ENCODE results near the gene ACAA1. TPM values are rescaled to one million over a fixed set of nuclear protein-coding genes. Genes with fewer than 3 reads are reported as not detected.

Gene ACAA1
- total and polyA plus RNA-seq, 10 of the 15 experiments (the other 5 are each of a cell fraction or from before 2014, with no cell fraction given), result 5.7 to 85.4 (median 60.6) TPM

DNA sequence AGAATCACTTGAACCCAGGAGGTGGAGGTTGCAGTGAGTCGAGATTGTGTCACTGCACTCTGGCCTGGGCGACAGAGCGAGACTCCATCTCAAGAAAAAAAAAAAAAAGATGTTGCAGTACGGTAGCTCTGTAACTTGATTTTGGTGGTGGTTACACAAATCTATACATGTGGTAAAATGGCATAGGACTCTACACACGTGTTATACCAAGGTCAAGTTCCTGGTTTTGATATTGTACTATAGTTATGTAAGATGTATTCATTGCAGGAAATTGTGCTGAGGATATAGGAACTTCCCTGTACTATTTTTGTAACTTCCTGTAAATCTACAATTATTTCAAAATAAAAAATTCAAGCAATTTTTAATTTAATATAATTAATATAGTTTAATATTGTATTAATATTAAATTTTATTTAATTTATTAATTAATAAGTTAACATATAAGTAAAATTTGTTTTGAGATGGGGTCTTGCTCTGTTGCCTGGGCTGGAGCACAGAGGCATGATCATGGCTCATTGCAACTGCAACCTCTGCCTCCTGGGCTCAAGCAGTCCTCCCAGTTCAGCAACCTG, 11.5 kb upstream of the ACAA1 start:
- no peak for ATAC-seq

More for the DNA sequence above, 11.5 kb upstream of the ACAA1 start:
- no peak overlapping the region for H3K4me3 ChIP-seq
- ChIA-PET CTCF (interaction anchor here (1.0 to 1.2 kb wide), 2 partner anchors 9 to 16 kb away, joined by 3 to 5 read pairs; no protein-coding TSS in a partner anchor), POLR2A (interaction anchor here (0.7 to 2.2 kb wide), 3 partner anchors 9 to 11 kb away, joined by 3 to 10 read pairs (median 4); partner anchors contain the start of gene ACAA1), SMC1A (ENCODE audit: uncharacterized antibody, unreplicated experiment) (interaction anchor here (9.6 kb wide), 1 partner anchor 17 kb away, joined by 64 read pairs; the partner anchor contains the start of gene OXSR1), RAD21 (ENCODE audit: unreplicated experiment) (interaction anchor here (0.6 kb wide), 1 partner anchor 525 kb away, joined by 3 read pairs; no protein-coding TSS in a partner anchor)
- no peak overlapping the region for H2AFZ ChIP-seq (ENCODE audit: control insufficient read depth, low read depth, low read length)
- H3K79me2 ChIP-seq (ENCODE audit: control insufficient read depth, insufficient read depth, low read length), result no peaks in the 10 kb centered on the region
- H3K4me1 ChIP-seq (ENCODE audit: control insufficient read depth, insufficient read depth, low read length), result peaks cover 14% of the 10 kb centered on the region
- no peaks in the 10 kb centered on the region for H4K20me1 ChIP-seq (ENCODE audit: control insufficient read depth, insufficient read depth)
- no peak overlapping the region for H3K4me2 ChIP-seq (ENCODE audit: control insufficient read depth, insufficient read depth)
- no peaks in the 10 kb centered on the region for H3K27me3 ChIP-seq (replicated peaks in 1 of 2; ENCODE audit: control insufficient read depth in 2 of 2, insufficient read depth in 2 of 2, low read length in 1 of 2)
- in situ Hi-C loops (cut with MboI) (no loop called here), intact Hi-C loops (cut with micrococcal nuclease; ENCODE audit: unreplicated experiment) (no loop called here)
- 60% methylated on average over 5 of the region's 5 CpGs for WGBS (ENCODE audit: insufficient coverage, insufficient replicate concordance, low lambda C conversion rate, missing lambda C conversion rate)
- H3K27ac ChIP-seq (ENCODE audit: control insufficient read depth, insufficient read depth), result no peak overlapping the region
- H3K9me3 ChIP-seq (replicated peaks; ENCODE audit: control insufficient read depth, insufficient read depth, low read length), result peaks cover 9% of the 10 kb centered on the region; the same call in 2 of the 3 replicates
- DNase-seq (ENCODE audit: low read depth, low spot score) (no peak), FAIRE-seq (no peak)
- TF ChIP-seq PML (IDR thresholded peaks at IDR 0.05; ENCODE audit: low read length) (no peak), JUNB (IDR thresholded peaks at IDR 0.05) (no peak), RBBP5 (conservative IDR thresholded peaks at IDR 0.05) (no peak), JUND (IDR thresholded peaks at IDR 0.05; ENCODE audit: low read depth, low read length) (no peak), POLR2AphosphoS5 (IDR thresholded peaks at IDR 0.05; ENCODE audit: low read length) (no peak), NFIC (IDR thresholded peaks at IDR 0.05; ENCODE audit: low read depth, low read length) (no peak), NRF1 (conservative IDR thresholded peaks at IDR 0.05; ENCODE audit: low read depth, low read length) (no peak), NR2C2 (IDR thresholded peaks at IDR 0.05; ENCODE audit: borderline replicate concordance, control insufficient read depth, insufficient read length, low read depth) (no peak)
- TF ChIP-seq, protein P1, sequence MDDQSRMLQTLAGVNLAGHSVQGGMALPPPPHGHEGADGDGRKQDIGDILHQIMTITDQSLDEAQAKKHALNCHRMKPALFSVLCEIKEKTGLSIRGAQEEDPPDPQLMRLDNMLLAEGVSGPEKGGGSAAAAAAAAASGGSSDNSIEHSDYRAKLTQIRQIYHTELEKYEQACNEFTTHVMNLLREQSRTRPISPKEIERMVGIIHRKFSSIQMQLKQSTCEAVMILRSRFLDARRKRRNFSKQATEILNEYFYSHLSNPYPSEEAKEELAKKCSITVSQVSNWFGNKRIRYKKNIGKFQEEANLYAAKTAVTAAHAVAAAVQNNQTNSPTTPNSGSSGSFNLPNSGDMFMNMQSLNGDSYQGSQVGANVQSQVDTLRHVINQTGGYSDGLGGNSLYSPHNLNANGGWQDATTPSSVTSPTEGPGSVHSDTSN (IDR thresholded peaks at IDR 0.05; ENCODE audit: insufficient replicate concordance, low read depth, low read length), result no peak
- TF ChIP-seq, protein P2, sequence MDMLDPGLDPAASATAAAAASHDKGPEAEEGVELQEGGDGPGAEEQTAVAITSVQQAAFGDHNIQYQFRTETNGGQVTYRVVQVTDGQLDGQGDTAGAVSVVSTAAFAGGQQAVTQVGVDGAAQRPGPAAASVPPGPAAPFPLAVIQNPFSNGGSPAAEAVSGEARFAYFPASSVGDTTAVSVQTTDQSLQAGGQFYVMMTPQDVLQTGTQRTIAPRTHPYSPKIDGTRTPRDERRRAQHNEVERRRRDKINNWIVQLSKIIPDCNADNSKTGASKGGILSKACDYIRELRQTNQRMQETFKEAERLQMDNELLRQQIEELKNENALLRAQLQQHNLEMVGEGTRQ (IDR thresholded peaks at IDR 0.05; ENCODE audit: borderline replicate concordance, low read depth, low read length), result no peak
- TF ChIP-seq, protein P3, sequence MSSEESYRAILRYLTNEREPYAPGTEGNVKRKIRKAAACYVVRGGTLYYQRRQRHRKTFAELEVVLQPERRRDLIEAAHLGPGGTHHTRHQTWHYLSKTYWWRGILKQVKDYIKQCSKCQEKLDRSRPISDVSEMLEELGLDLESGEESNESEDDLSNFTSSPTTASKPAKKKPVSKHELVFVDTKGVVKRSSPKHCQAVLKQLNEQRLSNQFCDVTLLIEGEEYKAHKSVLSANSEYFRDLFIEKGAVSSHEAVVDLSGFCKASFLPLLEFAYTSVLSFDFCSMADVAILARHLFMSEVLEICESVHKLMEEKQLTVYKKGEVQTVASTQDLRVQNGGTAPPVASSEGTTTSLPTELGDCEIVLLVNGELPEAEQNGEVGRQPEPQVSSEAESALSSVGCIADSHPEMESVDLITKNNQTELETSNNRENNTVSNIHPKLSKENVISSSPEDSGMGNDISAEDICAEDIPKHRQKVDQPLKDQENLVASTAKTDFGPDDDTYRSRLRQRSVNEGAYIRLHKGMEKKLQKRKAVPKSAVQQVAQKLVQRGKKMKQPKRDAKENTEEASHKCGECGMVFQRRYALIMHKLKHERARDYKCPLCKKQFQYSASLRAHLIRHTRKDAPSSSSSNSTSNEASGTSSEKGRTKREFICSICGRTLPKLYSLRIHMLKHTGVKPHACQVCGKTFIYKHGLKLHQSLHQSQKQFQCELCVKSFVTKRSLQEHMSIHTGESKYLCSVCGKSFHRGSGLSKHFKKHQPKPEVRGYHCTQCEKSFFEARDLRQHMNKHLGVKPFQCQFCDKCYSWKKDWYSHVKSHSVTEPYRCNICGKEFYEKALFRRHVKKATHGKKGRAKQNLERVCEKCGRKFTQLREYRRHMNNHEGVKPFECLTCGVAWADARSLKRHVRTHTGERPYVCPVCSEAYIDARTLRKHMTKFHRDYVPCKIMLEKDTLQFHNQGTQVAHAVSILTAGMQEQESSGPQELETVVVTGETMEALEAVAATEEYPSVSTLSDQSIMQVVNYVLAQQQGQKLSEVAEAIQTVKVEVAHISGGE (CRISPR knock-in tag; IDR thresholded peaks at IDR 0.05), result no peak
- TF ChIP-seq, protein P4, sequence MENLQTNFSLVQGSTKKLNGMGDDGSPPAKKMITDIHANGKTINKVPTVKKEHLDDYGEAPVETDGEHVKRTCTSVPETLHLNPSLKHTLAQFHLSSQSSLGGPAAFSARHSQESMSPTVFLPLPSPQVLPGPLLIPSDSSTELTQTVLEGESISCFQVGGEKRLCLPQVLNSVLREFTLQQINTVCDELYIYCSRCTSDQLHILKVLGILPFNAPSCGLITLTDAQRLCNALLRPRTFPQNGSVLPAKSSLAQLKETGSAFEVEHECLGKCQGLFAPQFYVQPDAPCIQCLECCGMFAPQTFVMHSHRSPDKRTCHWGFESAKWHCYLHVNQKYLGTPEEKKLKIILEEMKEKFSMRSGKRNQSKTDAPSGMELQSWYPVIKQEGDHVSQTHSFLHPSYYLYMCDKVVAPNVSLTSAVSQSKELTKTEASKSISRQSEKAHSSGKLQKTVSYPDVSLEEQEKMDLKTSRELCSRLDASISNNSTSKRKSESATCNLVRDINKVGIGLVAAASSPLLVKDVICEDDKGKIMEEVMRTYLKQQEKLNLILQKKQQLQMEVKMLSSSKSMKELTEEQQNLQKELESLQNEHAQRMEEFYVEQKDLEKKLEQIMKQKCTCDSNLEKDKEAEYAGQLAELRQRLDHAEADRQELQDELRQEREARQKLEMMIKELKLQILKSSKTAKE (IDR thresholded peaks at IDR 0.05; ENCODE audit: low read depth, poor library complexity, severe bottlenecking), result no peak
- H3K9ac ChIP-seq (ENCODE audit: control insufficient read depth, insufficient read depth, low read length), result no peak overlapping the region
- BruUV-seq (replicated peaks), result no TSS peak
- no peaks in the 10 kb centered on the region for H3K36me3 ChIP-seq (ENCODE audit: control insufficient read depth in 2 of 2, insufficient read depth in 2 of 2, low read length in 1 of 2)

Measured in GM12878 (cell line).